K562 (cell line): ENCODE results near the gene MATN4. TPM values are rescaled to one million over a fixed set of nuclear protein-coding genes. Genes with fewer than 3 reads are reported as not detected.
A peak's percentile ranks its signal among the peaks of the same experiment; 100 is the strongest.

Experiments
- ATAC-seq: fragments of 200-7000 bp; cut with Tn5 transposase; 3 replicates; pipeline ENCODE4 v1.9.1; 2020; ENCODE audit warnings: moderate library complexity
- BruUV-seq: library from RNA; stranded (reverse); fragments of 400-500 nt; replicated peaks from 2 replicates; lab custom pipeline; 2021; lab: Mats Ljungman, UMichigan
- CTCF ChIA-PET: fragments of 300-600 bp; formaldehyde crosslinking; extraction: SDS; loops from one replicate; lab custom pipeline; 2021; ENCODE audit warnings: low intra/inter-chr PET ratio; lab: Yijun Ruan, JAX
- POLR2A ChIA-PET: fragments of 300-600, 350-650 bp; sonication (Branson Sonifier 250); formaldehyde crosslinking; extraction: SDS; loops from one replicate; lab custom pipeline; 2021; ENCODE audit warnings: antibody characterized with exemption, inconsistent platforms; lab: Yijun Ruan, JAX
- DNase-seq, 4 experiments: peaks; one replicate each; pipeline versions ENCODE4 v3.0.0 to v3.0.0-alpha.2; 2011 to 2018; ENCODE audit warnings: low spot score in 3 of 4, mixed read lengths in 3 of 4; ENCODE audit errors: extremely low read depth in 1 of 4
- FAIRE-seq: peaks from 2 replicates; lab custom pipeline; 2011; peaks lifted over from hg19 to GRCh38; lab: Jason Lieb, UNC
- H2AFZ ChIP-seq: 2 replicates; pipeline ENCODE4 v1.6.0; 2011; ENCODE audit warnings: low read depth, low read length, control low read depth, inconsistent platforms
- H3K27ac ChIP-seq: fragments of 200-600 bp; 3 replicates; pipeline ENCODE4 v1.8.0; 2011; ENCODE audit warnings: low read depth, mild to moderate bottlenecking, control low read depth, inconsistent platforms, low read length, moderate library complexity, mixed read lengths; ENCODE audit errors: extremely low read depth
- H3K27me3 ChIP-seq, 2 experiments: fragments of 300-600 bp in 1 of 2; 2 replicates in 1 of 2; 3 replicates in 1 of 2; pipeline versions ENCODE4 v1.6.0 to v1.8.0; 2011; ENCODE audit warnings: inconsistent platforms in 2 of 2, low read length in 2 of 2, mild to moderate bottlenecking in 1 of 2, mixed read lengths in 1 of 2, moderate library complexity in 1 of 2; ENCODE audit not compliant: control insufficient read depth in 2 of 2, insufficient read depth in 2 of 2
- H3K36me3 ChIP-seq: fragments of 300-600 bp; 3 replicates; pipeline ENCODE4 v1.8.0; 2011; ENCODE audit warnings: mild to moderate bottlenecking, low read length, inconsistent platforms; ENCODE audit not compliant: control insufficient read depth, insufficient read depth
- H3K4me1 ChIP-seq, 2 experiments: fragments of 200-600 bp in 1 of 2; replicated peaks in 1 of 2; 2 replicates in 1 of 2; 3 replicates in 1 of 2; pipeline versions ENCODE4 v1.5.1 to v1.8.0; 2011; ENCODE audit warnings: inconsistent platforms in 2 of 2, low read length in 2 of 2, mild to moderate bottlenecking in 1 of 2, mixed read lengths in 1 of 2, moderate library complexity in 1 of 2; ENCODE audit not compliant: control insufficient read depth in 2 of 2, insufficient read depth in 2 of 2
- H3K4me2 ChIP-seq: 2 replicates; pipeline ENCODE4 v1.6.1; 2011; ENCODE audit warnings: low read length, control low read depth, inconsistent platforms, mixed read lengths; ENCODE audit not compliant: insufficient read depth
- H3K4me3 ChIP-seq: fragments of 200-600 bp; sonication (generic), shearing (Covaris generic); 2 replicates; pipeline ENCODE4 v1.5.1; 2016; ENCODE audit warnings: control low read depth, inconsistent platforms
- H3K79me2 ChIP-seq: fragments of 200-600 bp; 3 replicates; pipeline ENCODE4 v1.8.0; 2011; ENCODE audit warnings: low read length, inconsistent platforms; ENCODE audit not compliant: control insufficient read depth, insufficient read depth
- H3K9ac ChIP-seq, 2 experiments: 2 replicates each; pipeline versions ENCODE4 v1.6.0 to v1.6.1; 2011; ENCODE audit warnings: low read depth in 2 of 2, low read length in 2 of 2, control low read depth in 1 of 2, inconsistent platforms in 1 of 2, mild to moderate bottlenecking in 1 of 2, mixed read lengths in 1 of 2; ENCODE audit not compliant: insufficient read depth in 1 of 2
- H3K9me1 ChIP-seq: one replicate; pipeline ENCODE4 v1.6.0; 2011; ENCODE audit warnings: inconsistent platforms, mild to moderate bottlenecking, low read length, moderate library complexity; ENCODE audit not compliant: control insufficient read depth, insufficient read depth
- H3K9me3 ChIP-seq: replicated peaks from 2 replicates; pipeline ENCODE4 v1.5.1; 2011; ENCODE audit warnings: low read depth, low read length, inconsistent platforms; ENCODE audit not compliant: control insufficient read depth, insufficient read depth
- H4K20me1 ChIP-seq: replicated peaks from 2 replicates; pipeline ENCODE4 v1.6.1; 2011; ENCODE audit warnings: low read length, inconsistent platforms, mixed read lengths; ENCODE audit not compliant: control insufficient read depth, insufficient read depth
- MYBL2 ChIP-seq, 2 experiments: fragments of 450-650 bp in 1 of 2; sonication (generic) in 1 of 2; formaldehyde crosslinking in 1 of 2; IDR thresholded peaks; 2 replicates each; pipeline versions ENCODE4 v1.6.1 to v1.8.1; 2017 to 2022; ENCODE audit warnings: borderline replicate concordance in 1 of 2, inconsistent platforms in 1 of 2, low read depth in 1 of 2, mild to moderate bottlenecking in 1 of 2, missing genetic modification reagents in 1 of 2, moderate library complexity in 1 of 2
- NFATC3 ChIP-seq: fragments of 450-650 bp; IDR thresholded peaks from 2 replicates; pipeline ENCODE4 v1.6.1; 2017; ENCODE audit warnings: mild to moderate bottlenecking
- PHF20 ChIP-seq: fragments of 450-650 bp; IDR thresholded peaks from 2 replicates; pipeline ENCODE4 v1.6.1; 2018; ENCODE audit not compliant: partially characterized antibody
- ZNF76 ChIP-seq: fragments of 250-450 bp; sonication (Bioruptor Pico); IDR thresholded peaks from 2 replicates; pipeline ENCODE4 v1.4.0; 2020; ENCODE audit warnings: mild to moderate bottlenecking, moderate library complexity, borderline replicate concordance
- WGBS: fragments of 100-300 bp; shearing (Covaris generic); methylation state at CpG from one replicate; pipeline ENCODE4 v1.1.6; 2016; ENCODE audit warnings: low coverage, mixed read lengths; ENCODE audit not compliant: insufficient coverage; ENCODE audit errors: missing lambda C conversion rate; 5-methylcytosine and 5-hydroxymethylcytosine counted together
- in situ Hi-C: fragments of 300-500 bp; cut with MboI; formaldehyde crosslinking; loops from 4 replicates; pipeline ENCODE4 v1.15.0; 2018; ENCODE audit warnings: inconsistent platforms, mixed read lengths
- intact Hi-C: fragments of 100-400 bp; cut with micrococcal nuclease; formaldehyde crosslinking; loops from 2 replicates; pipeline ENCODE4 v1.14.2; 2022
- polyA plus RNA-seq, 8 experiments: library from polyadenylated mRNA; depleted of rRNA in 4 of 8; stranded (reverse) in 5 of 8; unstranded in 3 of 8; fragments of >200 nt; fragmentation: Nextera tagmentation in 2 of 8; fragmentation: Illumina TruSeq in 1 of 8; extraction: Ambion mirVana in 2 of 8; extraction: Trizol in 1 of 8; gene quantifications; 2 replicates each; pipeline versions ENCODE4 v1.2.1 to v1.2.3, GENCODE V29; 2011 to 2014; ENCODE audit warnings: inconsistent platforms in 1 of 8, missing spikeins in 1 of 8
- total RNA-seq, 7 experiments: library from RNA; depleted of rRNA in 6 of 7; stranded (reverse); fragments of >200 nt in 6 of 7; fragmentation: Illumina TruSeq in 2 of 7; extraction: Trizol in 2 of 7; gene quantifications; 2 replicates each; pipeline versions ENCODE4 v1.2.1 to v1.2.3, GENCODE V29; 2011 to 2021; ENCODE audit warnings: low replicate concordance in 1 of 7
- TF ChIP-seq, protein P1 (sequence below): sonication (generic); formaldehyde crosslinking; IDR thresholded peaks from 2 replicates; pipeline ENCODE4 v1.8.0; 2022; ENCODE audit warnings: missing genetic modification reagents, mild to moderate bottlenecking, borderline replicate concordance

The MATN4 gene
- total and polyA plus RNA-seq, 9 of the 15 experiments (the other 6 are each of a cell fraction or from before 2014, with no cell fraction given) = 0.09 TPM; not detected in 8

DNA sequence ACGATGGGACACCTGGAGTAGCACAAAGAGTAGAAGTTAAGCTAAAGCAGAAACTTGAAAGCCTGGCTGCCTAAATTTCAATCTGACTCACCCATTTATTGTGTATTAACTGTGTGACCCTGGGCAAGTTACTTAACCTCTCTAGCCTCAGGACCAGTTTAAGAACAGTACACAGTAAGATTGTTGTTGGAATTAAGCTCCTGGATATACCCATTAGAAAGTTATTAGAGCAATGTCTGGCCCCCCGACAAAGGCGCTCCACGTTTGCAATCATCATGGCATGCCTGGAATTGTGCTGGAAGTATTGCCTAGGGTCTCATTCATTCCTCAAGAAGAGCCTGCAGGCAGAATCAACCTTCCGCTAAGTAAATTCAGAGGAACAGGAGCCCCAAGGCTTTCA lies 38.8 kb upstream of the MATN4 start:
- Histone ChIP-seq H4K20me1 (peaks cover 7% of the 10 kb centered on the region; the same call in 1 of the 2 replicates), H3K9me3 (no peaks in the 10 kb centered on the region), H3K27me3 (no peaks in the 10 kb centered on the region), H3K9me1 (no peaks in the 10 kb centered on the region), H3K27ac (no peak overlapping the region), H2AFZ (no peak overlapping the region), H3K4me2 (no peak overlapping the region), H3K4me3 (no peak overlapping the region), H3K4me1 (peaks cover 40 to 54% of the 10 kb centered on the region in 2 experiments), H3K79me2 (peaks cover 15% of the 10 kb centered on the region; the same call in 2 of the 3 replicates), H3K36me3 (no peaks in the 10 kb centered on the region; the same call in 2 of the 3 replicates), H3K9ac (peak overlapping the region in 1 of 2 experiments; percentile 74; a peak in 1 of 4 replicates)
- ATAC-seq (no peak), DNase-seq (no peak), FAIRE-seq (no peak)
- BruUV-seq = no TSS peak
- POLR2A ChIA-PET = interaction anchor here (0.6 to 2.5 kb wide), 15 partner anchors 11 to 368 kb away, joined by 3 to 32 read pairs (median 4); partner anchors contain the start of gene SYS1
- CTCF ChIA-PET = no interaction called here
- intact Hi-C loops = no loop called here
- WGBS = 78% methylated on average over 5 of the region's 5 CpGs
- in situ Hi-C loops = no loop called here
- TF ChIP-seq, protein P1, sequence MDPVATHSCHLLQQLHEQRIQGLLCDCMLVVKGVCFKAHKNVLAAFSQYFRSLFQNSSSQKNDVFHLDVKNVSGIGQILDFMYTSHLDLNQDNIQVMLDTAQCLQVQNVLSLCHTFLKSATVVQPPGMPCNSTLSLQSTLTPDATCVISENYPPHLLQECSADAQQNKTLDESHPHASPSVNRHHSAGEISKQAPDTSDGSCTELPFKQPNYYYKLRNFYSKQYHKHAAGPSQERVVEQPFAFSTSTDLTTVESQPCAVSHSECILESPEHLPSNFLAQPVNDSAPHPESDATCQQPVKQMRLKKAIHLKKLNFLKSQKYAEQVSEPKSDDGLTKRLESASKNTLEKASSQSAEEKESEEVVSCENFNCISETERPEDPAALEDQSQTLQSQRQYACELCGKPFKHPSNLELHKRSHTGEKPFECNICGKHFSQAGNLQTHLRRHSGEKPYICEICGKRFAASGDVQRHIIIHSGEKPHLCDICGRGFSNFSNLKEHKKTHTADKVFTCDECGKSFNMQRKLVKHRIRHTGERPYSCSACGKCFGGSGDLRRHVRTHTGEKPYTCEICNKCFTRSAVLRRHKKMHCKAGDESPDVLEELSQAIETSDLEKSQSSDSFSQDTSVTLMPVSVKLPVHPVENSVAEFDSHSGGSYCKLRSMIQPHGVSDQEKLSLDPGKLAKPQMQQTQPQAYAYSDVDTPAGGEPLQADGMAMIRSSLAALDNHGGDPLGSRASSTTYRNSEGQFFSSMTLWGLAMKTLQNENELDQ = no peak
- no peak for TF ChIP-seq NFATC3
- no peak for TF ChIP-seq ZNF76 (CRISPR knock-in tag)
- TF ChIP-seq PHF20 = no peak
- TF ChIP-seq MYBL2 (IDR thresholded peaks at IDR 0.05; ENCODE audit: low read depth) = no peak
- no peak for TF ChIP-seq MYBL2 (CRISPR knock-in tag; IDR thresholded peaks at IDR 0.05; ENCODE audit: borderline replicate concordance)
